NCI-H2107 (cell line): ENCODE measurements around the gene PXDN.
"Not testable (repeated sequence)": the region's sequence is repeated elsewhere in the genome, so short reads cannot be mapped to it uniquely, and the experiment has no call there.

Source experiments
- DNase-seq: peaks from one replicate; lab custom pipeline; 2025; lab: John Stamatoyannopoulos, UW

Gene PXDN

DNA sequence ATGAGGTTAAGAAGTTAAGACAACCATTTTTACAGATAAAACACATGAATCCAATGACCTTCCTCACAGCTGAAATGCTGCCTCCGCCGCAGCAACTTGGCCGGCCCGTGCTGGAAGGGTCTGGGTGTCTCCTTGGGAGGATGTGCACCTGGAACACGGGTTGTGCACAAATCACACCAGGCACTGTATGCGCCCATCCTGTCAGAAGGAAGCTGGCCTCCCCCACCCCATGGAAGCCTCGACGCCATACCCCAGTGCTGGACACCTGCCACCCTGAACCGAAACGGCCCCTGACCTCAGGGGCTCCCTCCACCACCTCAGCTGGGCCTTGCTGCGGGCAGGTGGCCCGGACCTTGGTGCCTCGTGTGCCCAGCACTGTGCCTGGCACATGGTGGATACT lies 111.8 kb downstream of the PXDN start:
- DNase-seq = no peak

- DNase-seq = no peak
These were observed 112.3 kb downstream of the PXDN start for GRCh38 chr2:1632002-1632348.

GRCh38 chr2:1631292-1632001 lies 112.9 kb downstream of the PXDN start:
- DNase-seq = no peak

- DNase-seq = no peak
These were observed 115.4 kb downstream of the PXDN start for GRCh38 chr2:1628893-1629292.

- DNase-seq = no peak
These were observed 116.5 kb downstream of the PXDN start for GRCh38 chr2:1627628-1628381.

GRCh38 chr2:1626271-1626681 lies 118.0 kb downstream of the PXDN start:
- DNase-seq = no peak

DNA sequence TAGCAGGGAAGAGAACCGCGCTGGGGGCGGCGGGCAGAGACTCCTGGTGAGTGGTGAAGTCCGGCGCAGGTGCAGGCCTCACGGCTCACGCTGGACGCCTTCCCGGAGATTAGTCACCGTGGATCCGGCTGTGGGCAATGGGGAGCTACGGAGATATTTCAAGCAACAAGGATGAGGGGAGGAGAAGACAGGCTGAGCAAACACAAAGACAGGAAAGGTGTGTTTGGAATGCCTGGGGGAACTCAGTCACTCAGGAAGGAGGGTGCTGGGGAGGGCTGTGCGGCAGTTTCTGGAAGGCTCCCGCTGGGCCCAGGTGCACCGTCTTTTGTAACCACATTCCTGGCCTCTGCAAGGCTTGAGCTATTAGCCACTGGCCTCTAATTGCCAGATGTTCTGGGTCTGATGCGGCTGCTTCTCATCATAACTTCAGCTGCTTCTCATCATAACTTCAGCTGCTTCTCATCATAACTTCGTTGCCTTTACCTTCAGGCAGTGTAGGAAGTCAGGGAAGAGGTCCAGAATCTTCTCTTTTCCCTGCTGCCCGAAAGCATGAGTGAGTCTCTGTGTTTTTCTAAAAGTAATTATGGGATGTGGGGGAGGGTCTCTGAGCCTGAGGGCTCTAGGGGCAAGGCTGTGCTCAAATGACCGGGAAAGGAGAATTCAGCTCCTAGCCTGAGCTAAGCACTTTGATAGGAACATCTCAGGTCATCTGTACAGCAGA lies 118.9 kb downstream of the PXDN start:
- no peak for DNase-seq

GRCh38 chr2:1623906-1624445 lies 120.3 kb downstream of the PXDN start:
- no peak for DNase-seq

GRCh38 chr2:1622521-1623200 lies 121.7 kb downstream of the PXDN start:
- no peak for DNase-seq

DNA sequence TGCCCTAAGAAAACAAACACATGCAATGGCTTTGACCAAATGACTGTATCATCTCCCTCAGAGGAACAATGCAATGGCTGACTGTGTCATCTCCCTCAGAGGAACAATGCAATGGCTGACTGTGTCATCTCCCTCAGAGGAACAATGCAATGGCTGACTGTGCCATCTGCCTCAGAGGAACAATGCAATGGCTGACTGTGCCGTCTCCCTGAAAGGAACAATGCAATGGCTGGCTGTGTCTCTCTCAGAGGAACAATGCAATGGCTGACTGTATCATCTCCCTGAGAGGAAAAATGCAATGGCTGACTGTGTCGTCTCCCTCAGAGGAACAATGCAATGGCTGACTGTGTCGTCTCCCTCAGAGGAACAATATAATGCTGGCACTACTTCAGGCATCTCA lies 122.3 kb downstream of the PXDN start:
- not testable (repeated sequence) for DNase-seq

DNA sequence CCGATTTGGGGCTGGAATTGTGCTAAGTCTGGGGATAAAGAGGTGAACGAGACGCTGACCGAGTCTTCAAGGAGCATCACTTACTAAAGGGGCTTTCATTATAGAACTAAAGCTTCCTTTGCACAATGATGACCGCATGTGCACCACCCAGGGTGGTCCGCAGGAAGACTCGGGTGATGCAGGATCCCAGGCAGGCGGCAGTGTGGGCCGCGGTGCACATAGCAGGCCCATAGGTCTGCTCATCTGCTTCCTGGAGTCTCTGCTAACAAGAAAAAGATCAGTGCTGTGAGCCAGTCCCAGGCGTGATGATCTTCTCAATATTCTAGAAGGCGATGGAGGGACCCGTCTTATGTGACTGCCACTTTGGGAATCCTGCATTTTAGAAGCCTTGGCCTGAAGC lies 122.8 kb downstream of the PXDN start:
- no peak for DNase-seq

DNA sequence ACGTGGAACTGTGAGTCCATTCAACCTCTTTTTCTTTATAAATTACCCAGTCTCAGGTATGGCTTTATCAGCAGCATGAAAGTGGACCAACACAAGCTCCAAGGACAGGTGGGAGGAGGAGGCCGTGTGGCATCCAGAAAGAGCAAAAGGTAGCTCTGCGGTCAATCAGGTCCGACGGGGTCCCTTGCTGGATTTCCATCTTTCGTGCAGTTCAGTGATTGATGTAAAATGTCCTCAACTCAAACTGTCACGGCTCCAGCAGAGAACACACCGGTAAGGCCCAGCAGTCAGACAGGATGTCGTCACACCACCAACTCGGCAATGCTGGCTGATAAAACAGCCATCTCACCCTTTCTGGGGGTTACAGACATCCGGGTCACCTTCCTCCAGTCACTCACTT lies 123.3 kb downstream of the PXDN start:
- no peak for DNase-seq

DNA sequence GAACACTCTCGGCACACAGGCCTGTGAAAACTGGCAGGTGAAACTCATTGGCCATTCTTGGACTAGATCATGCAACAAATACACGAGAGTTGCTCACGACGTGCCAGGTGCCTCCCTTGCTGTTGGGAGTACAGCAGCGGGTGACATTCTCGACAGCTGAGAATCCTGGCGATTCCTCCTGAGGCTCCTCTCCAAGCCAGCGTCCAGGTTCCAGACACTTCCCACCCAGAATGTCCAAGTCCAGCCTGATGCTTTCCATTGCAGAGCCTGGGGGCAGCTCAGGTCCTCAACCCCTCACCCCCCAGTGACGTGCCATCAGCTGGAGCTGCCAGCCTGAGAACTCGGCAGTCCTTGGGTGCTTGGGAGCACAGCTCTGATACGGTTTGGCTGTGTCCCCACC lies 124.2 kb downstream of the PXDN start:
- no peak for DNase-seq

- no peak for DNase-seq
These were observed 124.8 kb downstream of the PXDN start for GRCh38 chr2:1619556-1619955.

DNA sequence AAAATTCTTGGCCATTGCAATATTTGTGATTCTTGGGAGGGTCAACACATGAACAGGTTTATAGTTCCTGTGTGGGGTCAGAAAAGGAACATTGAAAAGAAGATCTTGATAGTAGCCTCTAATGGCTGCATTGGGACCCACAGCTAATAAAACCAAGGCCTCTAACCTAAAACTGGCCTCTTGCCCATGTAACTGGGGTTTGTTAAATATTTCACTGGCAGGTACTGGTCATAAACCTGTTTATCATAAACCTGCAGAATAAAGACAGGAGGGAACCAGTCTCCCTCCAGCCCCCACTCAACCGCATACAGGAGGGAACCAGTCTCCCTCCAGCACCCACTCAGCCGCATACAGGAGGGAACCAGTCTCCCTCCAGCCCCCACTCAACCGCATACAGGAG lies 125.3 kb downstream of the PXDN start:
- no peak for DNase-seq

GRCh38 chr2:1618191-1618961 lies 125.9 kb downstream of the PXDN start:
- DNase-seq = no peak

DNA sequence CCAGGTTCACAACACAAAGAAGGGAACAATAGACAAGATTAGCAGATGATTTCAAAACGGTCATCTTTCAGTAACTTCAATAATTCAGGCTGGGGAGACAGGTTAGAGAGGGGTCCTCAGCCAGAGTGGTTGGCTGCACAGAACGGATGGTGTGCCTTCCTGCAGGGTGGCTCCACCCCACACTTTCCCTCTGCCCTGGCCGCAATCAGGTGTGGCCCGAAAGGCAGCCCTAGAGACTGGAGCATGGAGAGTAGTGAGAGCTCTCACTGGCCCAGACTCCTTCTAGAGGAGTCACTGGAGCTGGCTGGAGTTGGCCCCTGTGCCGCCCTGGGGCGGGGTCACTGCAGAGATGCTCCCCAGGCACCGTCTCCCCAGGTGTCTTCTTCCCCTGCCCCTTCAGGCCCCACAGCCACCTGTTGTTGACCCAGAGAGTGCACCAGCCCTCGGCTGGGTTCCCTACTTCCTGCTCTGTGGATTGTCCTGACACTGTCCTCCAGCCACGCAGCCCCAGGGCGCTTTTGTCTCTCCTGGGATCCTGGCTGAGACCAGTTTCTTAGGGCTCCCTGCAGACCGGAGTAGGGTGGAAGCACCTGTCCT lies 126.8 kb downstream of the PXDN start:
- DNase-seq = no peak

DNA sequence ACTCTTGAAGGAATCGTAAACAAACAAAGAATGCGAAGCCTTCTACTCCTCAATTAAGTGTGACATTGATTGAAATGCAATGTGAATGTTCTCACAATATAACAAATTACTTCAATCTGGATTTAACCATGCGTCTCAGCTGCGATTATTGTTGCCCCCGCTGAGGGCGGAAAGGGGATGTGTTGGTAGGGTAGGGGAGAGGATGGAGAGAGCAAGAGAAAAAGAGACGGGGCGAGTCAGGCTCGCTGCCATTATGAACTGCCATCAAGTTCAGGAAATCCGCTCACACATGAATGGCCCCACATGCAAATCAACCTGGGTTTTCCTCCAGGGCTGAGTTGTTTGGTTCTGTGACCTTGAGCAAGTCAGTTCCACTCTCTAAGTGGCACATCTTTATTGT lies 129.8 kb downstream of the PXDN start:
- DNase-seq = no peak

DNA sequence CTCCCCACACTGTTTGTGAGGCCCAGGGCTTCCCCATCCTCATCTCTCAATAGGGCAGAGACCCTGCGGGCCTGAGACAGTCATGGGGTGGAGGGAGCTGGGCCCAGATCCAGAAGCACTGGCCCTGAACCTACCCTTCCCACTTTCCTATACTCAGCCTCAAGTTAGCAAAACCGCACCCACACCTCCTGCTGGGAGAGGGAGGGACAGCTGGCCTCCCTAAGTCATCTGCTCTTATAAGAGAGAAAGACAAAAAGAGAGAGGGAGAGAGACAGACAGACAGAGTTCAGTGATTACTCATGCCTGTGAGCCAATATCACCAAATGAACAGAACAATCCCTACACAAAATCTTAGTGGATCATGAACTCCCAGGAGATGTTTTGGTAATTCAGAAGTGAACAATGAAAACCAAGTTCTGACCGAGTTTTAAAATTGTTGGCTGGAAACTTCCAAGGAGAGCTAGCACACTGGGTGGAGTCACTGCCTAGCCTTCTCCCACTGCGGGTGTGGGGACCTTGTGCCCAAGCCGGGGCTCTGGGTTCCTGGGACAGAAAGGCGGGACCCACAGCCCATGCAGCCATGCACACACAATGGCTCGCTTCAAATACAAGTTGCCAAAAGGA lies 130.5 kb downstream of the PXDN start:
- no peak for DNase-seq

GRCh38 chr2:1613078-1613445 lies 131.3 kb downstream of the PXDN start:
- DNase-seq = no peak
